Ovary (tissue), 9 donors: ENCODE measurements around the gene LYRM9. TPM values are rescaled to one million over a fixed set of nuclear protein-coding genes. Genes with fewer than 3 reads are reported as not detected.
"Not testable (repeated sequence)": the region's sequence is repeated elsewhere in the genome, so short reads cannot be mapped to it uniquely, and the experiment has no call there.

ENCODE experiments used
- DNase-seq, 5 donors: peaks; one replicate each; pipeline ENCODE4 v3.0.0-alpha.2; 2019 to 2020
- H3K27ac ChIP-seq, 2 donors: fragments of 200-600 bp; one replicate each; pipeline versions ENCODE4 v1.5.1 to v1.8.0; 2019 to 2022
- H3K27me3 ChIP-seq: fragments of 200-600 bp; one replicate; pipeline ENCODE4 v1.8.0; 2022
- H3K36me3 ChIP-seq: fragments of 200-600 bp; sonication (generic); one replicate; pipeline ENCODE4 v1.5.1; 2019
- H3K4me1 ChIP-seq: one replicate; pipeline ENCODE4 v1.8.1; 2013; ENCODE audit warnings: mild to moderate bottlenecking, moderate library complexity; ENCODE audit not compliant: insufficient read depth
- H3K4me3 ChIP-seq: fragments of 200-600 bp; sonication (generic); one replicate; pipeline ENCODE4 v1.5.1; 2017
- H3K9me3 ChIP-seq, 2 donors: fragments of 200-600 bp in 1 of 2; sonication (generic) in 1 of 2; one replicate each; pipeline versions ENCODE4 v1.5.1 to v1.8.1; 2013 to 2019; ENCODE audit warnings: mild to moderate bottlenecking in 1 of 2, moderate library complexity in 1 of 2
- CTCF ChIP-seq, 3 donors: fragments of 450-650 bp in 2 of 3; fragments of 200-600 bp in 1 of 3; IDR thresholded peaks; one replicate each; pipeline versions ENCODE4 v1.5.1 to v1.8.0; 2016 to 2022; ENCODE audit warnings: antibody characterized with exemption in 3 of 3, mild to moderate bottlenecking in 1 of 3
- EP300 ChIP-seq: sonication (generic); formaldehyde crosslinking; IDR thresholded peaks from one replicate; pipeline ENCODE4 v1.6.1; 2017; ENCODE audit warnings: antibody characterized with exemption
- POLR2A ChIP-seq: fragments of 450-650 bp; IDR thresholded peaks from one replicate; pipeline ENCODE4 v1.6.1; 2017; ENCODE audit warnings: antibody characterized with exemption, mild to moderate bottlenecking, moderate library complexity
- WGBS, 3 donors: extraction: QIAGEN DNeasy Blood & Tissue Kit in 1 of 3; methylation state at CpG; one replicate each; pipeline versions ENCODE4 v1.1.5 to v1.1.7; 2013 to 2017; 5-methylcytosine and 5-hydroxymethylcytosine counted together
- intact Hi-C, 4 donors: fragments of 100-400 bp; cut with DNase I; formaldehyde crosslinking; loops; one replicate each; pipeline versions ENCODE4 v1.11.0 to v1.15.1; 2022 to 2023
- polyA plus RNA-seq, 2 donors: library from polyadenylated mRNA; stranded (reverse); fragments of 200-250 nt in 1 of 2; fragments of 350-450 nt in 1 of 2; fragmentation: Illumina TruSeq in 1 of 2; extraction: RNeasy Lipid Tissue Mini Kit (QIAGEN cat#74804) in 1 of 2; gene quantifications; one replicate each; pipeline ENCODE4 v1.2.3, GENCODE V29; 2013 to 2014
- total RNA-seq, 7 donors: library from RNA; depleted of rRNA in 2 of 7; stranded (reverse); fragments of >200 nt in 2 of 7; fragmentation: NEBNext Ultra II Directional in 3 of 7; extraction: Animal tissue kit (Norgen Biotek cat#: 25700) in 3 of 7; gene quantifications; one replicate each; pipeline versions ENCODE4 v1.1.0 to v1.2.4, GENCODE V29; 2016 to 2023
- donor health status: DM: no; HTN: no; CAD: no; lungs with moderate emphysema.
- donor health status: DM: no; HTN: no; CAD: no.
- donor health status: Bipolar disorder and iron deficiency.
- donor health status: DM: yes; HTN: yes; CAD: no.
- donor health status: DM: no; HTN: no; CAD: no.
- donor health status: DM: yes; HTN: yes; CAD: no.

The LYRM9 gene
- total and polyA plus RNA-seq, 9 donors, result 17.5 to 39.8 (median 20.5) TPM

- intact Hi-C loops, result no loop called here
- no peaks in the 10 kb centered on the region for H3K9me3 ChIP-seq
- H3K27me3 ChIP-seq, result no peaks in the 10 kb centered on the region
- no peak for DNase-seq
- no peak overlapping the region for H3K4me3 ChIP-seq
- 64 to 69% (median 66%) methylated on average over 2 of the region's 2 CpGs for WGBS, 3 donors
- no peaks in the 10 kb centered on the region for H3K36me3 ChIP-seq
- H3K27ac ChIP-seq, result no peak overlapping the region
- TF ChIP-seq EP300, result no peak
- TF ChIP-seq POLR2A, result no peak
- no peaks in the 10 kb centered on the region for H3K4me1 ChIP-seq
Measured at GRCh38 chr17:27888067-27888466, 5.1 kb downstream of the LYRM9 start.

GRCh38 chr17:27886348-27886906 is 6.7 kb downstream of the LYRM9 start:
- DNase-seq, H3K36me3 ChIP-seq, H3K27ac ChIP-seq, H3K4me3 ChIP-seq, H3K27me3 ChIP-seq, H3K4me1 ChIP-seq, intact Hi-C loops, H3K9me3 ChIP-seq: not testable (repeated sequence)
- 96 to 99% (median 97%) methylated on average over 8 of the region's 8 CpGs for WGBS, 3 donors

- Histone ChIP-seq H3K27ac (no peak overlapping the region), H3K27me3 (no peaks in the 10 kb centered on the region), H3K36me3 (no peaks in the 10 kb centered on the region), H3K4me3 (no peak overlapping the region), H3K9me3 (no peaks in the 10 kb centered on the region), H3K4me1 (peaks cover 4% of the 10 kb centered on the region)
- DNase-seq, result no peak
- WGBS, 3 donors, result 60 to 69% (median 63%) methylated on average over 11 of the region's 11 CpGs
- intact Hi-C loops, result loop anchor here in 1 of 4 donors (5.0 kb wide), 1 partner anchor 75 kb away; no protein-coding TSS in a partner anchor
- TF ChIP-seq CTCF (IDR thresholded peaks at IDR 0.05), result no peak
- no peak for TF ChIP-seq EP300
- no peak for TF ChIP-seq POLR2A
Measured at GRCh38 chr17:27882162-27882840, 10.9 kb downstream of the LYRM9 start.

- intact Hi-C loops, result loop anchor here in 3 of 4 donors (1.0 to 5.0 kb wide), 2 partner anchors 73 to 75 kb away; no protein-coding TSS in a partner anchor
- Histone ChIP-seq H3K4me3 (no peak overlapping the region), H3K4me1 (peaks cover 4% of the 10 kb centered on the region), H3K27ac (no peak overlapping the region), H3K36me3 (no peaks in the 10 kb centered on the region), H3K9me3 (no peaks in the 10 kb centered on the region), H3K27me3 (no peaks in the 10 kb centered on the region)
- TF ChIP-seq EP300 (no peak), CTCF (IDR thresholded peaks at IDR 0.05) (peak; percentile 46 to 65 (median 61))
- DNase-seq, result peak; percentile 64 to 82 (median 76)
- 9 to 20% (median 11%) methylated on average over 3 of the region's 3 CpGs for WGBS, 3 donors
Measured at GRCh38 chr17:27879987-27880608, 13.1 kb downstream of the LYRM9 start.

- intact Hi-C loops, result loop anchor here in 1 of 4 donors (5.0 kb wide), 1 partner anchor 72 kb away; no protein-coding TSS in a partner anchor
- Histone ChIP-seq H3K4me3 (no peak overlapping the region), H3K27me3 (no peaks in the 10 kb centered on the region), H3K27ac (no peak overlapping the region), H3K4me1 (peaks cover 4% of the 10 kb centered on the region), H3K9me3 (no peaks in the 10 kb centered on the region), H3K36me3 (no peaks in the 10 kb centered on the region)
- peak; percentile 47 to 60 (median 51) for DNase-seq
- 59 to 67% (median 63%) methylated on average over 13 of the region's 13 CpGs for WGBS, 3 donors
- TF ChIP-seq POLR2A (no peak), CTCF (IDR thresholded peaks at IDR 0.05) (no peak), EP300 (no peak)
Measured at GRCh38 chr17:27878776-27879562, 14.2 kb downstream of the LYRM9 start.
